GM10847 (cell line): Measurements from ENCODE around the gene TPPP3.

Experiments
- POLR2A ChIP-seq: IDR thresholded peaks from 2 replicates; pipeline ENCODE4 v1.6.1; 2011; ENCODE audit not compliant: insufficient read length; ENCODE audit errors: extremely low read depth

Gene TPPP3

DNA sequence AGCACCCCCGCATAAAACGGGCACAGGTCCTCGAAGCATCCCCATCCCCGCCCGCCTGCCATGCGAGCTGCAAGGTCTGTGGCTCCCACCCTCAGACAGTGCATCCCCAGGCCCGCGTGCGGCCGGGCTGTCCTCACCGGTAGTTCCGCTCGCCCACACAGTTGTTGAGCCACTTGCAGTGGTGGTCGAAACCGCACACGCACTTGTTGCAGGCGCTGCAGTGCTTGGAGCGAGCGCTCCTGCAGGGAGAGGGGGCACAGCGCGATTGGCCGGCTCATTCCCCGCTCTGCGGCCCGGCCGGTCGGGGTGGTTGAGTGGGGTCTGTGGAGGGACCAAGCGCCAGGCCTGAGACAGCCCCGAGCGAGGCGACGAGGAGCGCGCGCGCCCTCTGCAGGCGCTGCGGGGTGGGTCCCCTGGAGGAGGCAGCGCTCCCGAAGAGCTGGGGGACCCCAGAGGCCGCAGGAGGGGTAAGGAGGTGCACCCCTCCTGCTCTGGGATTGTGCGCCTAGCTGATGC is 6.0 kb upstream of the TPPP3 start:
- TF ChIP-seq POLR2A: no peak

DNA sequence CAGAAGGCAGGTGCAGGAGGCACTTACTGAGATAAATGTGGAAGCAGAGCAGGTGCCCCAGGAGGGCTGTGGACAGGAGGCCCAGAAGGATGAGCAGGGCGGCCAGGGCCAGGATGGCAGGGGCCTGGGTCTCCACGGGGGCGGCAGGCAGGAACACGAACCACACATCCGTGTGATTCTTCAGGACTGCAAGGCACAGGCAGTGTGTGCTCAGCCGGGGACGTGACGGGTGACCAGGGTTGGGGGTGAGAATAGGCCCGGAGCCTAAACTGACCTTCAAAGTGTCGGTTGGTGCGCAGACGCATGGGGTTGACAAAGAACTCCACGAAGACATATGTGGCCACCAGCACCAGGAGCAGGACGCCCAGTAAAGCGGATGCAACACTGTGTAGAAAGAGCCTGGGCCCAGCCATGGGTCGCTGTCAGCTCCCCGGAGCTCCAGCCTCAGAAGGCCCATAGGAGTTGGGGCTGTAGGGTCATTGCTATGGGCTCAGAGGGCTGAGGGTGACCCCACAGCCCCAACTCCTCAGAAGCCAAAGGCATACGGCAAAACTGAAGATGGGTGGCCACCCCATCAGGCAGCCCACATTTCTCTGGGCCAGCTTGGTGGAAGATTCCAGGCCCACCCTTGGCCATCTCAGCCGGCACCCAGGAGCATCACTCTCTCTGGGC is 5.4 kb upstream of the TPPP3 start:
- no peak for TF ChIP-seq POLR2A

DNA sequence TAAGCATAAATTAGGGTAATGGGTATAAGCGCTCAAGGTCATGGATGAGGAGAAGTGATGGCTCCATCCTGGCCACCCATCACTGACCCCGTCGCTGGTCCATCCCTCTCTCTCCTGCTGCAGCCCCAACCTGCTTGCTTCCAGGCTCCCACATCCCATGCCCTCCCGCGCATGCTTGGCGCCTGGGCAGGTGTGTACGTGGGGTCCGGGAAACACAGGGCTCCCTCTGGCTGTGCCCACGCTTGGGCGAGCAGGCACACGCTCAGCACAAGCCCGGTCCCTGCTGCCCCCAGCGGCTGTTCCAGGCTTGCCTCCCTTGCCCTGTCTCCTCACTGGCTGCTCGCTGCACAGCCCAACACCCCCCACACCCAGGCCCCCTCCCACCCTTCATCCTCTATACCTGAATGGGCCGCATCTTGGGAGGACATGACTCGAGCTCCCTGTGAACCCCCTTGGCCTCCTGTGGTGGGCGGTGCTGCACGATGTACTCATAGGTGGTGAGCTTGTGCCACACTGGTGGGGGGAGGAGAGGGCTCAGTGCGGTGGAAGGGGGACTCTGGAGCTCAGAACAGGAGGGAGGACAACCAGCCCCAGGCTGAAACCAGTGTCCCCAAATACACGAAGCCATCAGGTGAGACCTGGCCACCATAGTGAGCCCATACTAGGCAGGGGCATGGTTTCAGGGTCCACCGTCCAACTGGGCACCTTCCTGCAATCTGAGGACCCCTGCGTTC is 4.7 kb upstream of the TPPP3 start:
- TF ChIP-seq POLR2A: no peak

DNA sequence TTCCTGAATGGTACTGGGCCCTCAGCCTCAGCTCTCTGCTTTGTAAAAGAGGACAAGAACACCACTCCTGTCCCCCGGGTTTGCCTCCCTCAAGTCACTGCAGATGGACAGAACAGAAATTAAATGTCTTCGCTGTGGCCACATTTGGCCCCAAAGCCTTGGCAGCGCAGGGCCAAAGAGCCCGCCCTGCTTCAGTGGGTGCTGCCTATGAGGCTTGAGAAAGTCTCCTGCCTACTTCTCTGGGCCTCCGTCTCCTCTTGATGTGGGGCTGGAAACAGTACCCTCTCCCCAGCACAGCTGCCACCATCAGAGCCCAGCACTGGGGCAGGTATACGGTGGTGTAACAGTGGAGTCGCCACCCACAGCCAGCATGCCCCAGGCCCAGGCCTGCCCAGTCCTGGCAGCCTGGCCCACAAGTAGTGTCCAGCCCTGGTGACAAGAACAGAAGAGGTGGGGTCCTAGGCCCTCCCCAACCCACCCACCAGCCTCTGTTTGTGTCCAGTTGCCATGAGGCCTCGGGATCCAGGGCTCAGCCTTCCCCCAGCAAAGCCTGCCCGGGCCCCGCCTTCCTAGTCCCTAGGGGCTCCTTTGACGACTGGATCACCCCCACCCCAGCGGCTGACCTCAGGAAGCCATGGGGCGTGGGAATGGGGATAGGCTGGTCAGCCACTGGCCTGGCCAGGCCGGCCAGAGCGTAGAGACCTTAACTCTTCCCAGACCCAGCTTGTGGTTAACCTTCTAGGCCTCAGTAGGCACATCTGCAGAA is 3.9 kb upstream of the TPPP3 start:
- TF ChIP-seq POLR2A: no peak

GRCh38 chr16:67396159-67397035 is 3.1 kb upstream of the TPPP3 start:
- no peak for TF ChIP-seq POLR2A

DNA sequence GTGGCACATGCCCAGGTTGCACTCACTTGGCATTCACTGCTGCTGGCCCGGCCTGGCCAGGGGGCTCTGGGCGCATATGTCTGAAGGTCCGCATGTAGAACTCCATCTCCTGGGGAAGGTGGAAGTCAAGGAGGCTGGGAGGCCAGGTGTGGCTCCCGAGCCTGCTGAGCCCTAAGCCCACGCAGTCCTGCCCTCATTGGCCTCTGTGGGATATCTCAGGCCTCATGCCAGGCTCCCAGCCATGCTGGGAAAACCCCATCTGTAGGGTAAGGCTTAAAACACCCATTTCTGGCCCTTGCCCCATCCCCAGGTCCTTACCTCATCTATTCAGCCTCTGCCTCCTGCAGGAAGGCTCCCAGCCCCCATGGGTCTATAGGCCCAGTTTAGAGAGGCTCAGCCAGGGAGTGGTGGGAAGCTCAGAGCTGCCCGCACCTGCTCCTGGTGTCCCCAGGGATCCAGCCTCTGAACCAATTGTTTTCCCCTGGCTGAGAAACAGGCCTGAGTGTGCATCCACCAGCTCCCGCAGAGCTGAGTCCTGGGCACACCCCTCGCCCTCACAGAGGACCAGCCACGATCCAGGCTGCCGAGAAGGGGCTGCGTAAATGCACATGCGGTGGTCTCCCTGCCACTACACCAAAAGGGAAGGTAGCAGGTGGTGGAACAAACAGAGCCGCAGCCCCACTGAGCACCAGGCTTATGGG is 2.3 kb upstream of the TPPP3 start:
- no peak for TF ChIP-seq POLR2A

GRCh38 chr16:67395105-67395457 is 1.8 kb upstream of the TPPP3 start:
- TF ChIP-seq POLR2A: no peak

- TF ChIP-seq POLR2A: no peak
These were observed 1.1 kb upstream of the TPPP3 start for GRCh38 chr16:67394155-67395104.

- TF ChIP-seq POLR2A: no peak
These were observed 473 bp upstream of the TPPP3 start for GRCh38 chr16:67393788-67394154.

- TF ChIP-seq POLR2A: no peak
These were observed 818 bp downstream of the TPPP3 start for GRCh38 chr16:67392301-67393059.

GRCh38 chr16:67391424-67392300 is 1.6 kb downstream of the TPPP3 start:
- no peak for TF ChIP-seq POLR2A
